ENCODE results near the gene USP48.

The USP48 gene

DNA sequence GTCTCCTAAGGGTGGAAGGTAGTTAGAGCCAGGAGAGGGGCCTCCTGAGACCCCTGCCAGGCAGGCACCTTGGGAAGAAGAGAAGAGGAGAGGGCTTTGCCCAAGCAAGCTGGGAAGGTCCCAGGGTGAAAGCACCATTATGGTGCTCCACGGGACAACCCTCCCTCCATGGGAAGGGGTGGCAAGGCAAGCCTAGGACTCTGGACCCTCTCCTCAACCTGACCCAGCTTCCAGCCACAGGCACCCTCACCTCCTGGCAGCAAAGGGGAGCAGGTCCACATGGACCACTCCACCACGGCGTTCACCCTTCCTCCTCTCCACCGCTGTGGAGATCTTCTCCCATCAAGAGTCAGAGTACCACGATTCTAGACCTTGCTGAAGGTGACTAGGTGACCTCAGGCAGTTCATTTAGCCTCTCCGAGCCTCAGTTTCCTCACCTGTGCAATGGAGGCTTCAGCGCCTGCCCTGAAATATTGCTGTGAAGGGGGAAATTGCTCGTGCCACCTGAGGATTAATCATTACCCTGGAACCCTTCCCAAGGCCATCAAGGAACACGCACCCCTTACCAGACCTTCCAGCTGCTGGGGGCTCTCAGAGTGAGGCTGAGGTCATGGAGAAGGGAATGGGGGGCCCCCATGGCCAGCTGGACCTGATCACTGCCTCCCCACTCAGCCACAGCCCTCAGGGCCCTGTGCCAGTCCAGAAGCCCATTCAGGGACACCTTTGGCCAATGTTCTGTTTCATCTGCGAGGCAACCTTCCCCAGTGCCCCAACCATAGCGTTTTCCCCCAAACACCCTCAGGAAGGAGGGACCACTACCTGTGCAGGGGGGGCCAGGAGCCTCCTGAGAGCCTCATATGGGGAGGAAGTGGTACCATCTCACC is 115.4 kb downstream of the USP48 start:
- DNase-seq (ENCODE audit: low read depth) = no peak

DNA sequence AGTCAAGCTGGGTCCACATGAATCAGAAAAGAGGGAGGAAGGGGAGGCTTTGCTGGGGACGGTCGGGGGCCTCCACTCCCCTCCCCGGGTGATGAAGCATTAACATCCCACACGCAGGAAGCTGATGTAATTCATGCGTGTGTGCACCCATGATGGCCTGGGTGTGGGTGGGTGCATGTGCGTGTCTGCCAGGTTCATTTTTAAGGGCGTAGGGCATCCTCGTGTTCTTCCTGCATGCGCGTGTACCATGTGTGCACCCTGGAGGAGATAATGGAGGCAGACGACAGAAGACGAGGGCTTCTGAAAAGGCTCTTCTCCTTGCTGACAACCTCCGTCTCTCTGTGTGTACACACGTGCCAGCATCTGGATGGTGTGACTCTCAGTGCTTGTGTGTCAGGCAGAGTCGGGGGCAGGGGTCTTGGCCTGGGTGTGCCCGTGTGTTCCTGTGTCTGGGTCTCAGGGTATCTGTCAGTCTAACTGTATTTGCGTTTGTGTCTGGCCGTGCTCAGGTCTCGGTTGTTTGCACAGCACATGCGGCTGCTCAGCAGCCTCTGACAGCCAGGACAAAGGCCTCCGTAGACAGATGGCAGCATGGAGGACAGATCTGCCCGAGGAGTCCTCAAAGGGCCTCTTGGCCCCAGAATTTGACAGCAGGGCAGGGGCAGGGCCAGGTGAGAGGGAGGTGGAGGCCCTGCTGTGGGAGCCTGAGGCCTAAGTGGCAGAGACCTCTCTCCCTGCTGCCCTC is 116.2 kb downstream of the USP48 start:
- no peak for DNase-seq (ENCODE audit: low read depth)

DNA sequence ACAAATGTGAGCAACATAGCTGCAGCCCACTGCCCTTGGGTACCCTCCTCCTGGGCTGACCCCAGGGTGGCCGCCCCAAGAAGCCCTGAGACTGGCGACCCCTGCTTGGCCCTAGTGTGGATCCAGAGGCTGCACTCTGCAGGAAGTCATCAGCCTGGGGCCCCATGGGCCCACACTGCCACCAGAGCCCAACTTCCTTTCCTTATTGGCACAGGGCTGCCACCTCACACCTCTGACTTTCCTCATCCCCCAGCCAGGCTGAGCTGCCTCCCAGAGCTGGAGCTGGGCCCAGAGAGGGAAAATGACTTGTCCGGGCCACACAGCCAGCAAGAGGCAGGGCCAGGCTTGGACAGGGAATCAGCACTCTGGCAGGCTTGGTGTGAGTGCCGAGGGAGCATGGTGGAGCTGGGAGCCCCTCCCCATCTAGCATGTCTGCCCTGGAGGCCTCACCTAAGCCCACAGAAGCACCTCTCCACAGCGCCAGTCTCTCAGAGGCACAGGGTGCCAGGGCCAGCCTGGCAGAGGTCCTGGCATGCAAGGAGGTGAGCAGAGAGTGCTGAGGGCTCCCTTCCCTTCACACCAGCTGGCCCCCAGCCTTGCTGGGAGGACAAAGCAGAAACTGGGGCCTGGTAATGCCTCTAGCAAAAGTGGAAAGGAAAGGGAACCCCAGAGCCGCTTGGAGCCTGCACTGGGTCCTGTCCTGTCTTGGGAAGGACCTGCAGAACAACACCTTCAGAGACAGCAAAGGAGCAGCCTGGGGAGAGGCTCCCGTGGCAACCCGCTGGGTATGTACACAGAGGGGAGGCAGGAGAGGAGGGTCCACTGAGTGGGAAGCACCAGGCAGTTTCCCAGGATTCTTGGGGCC is 117.0 kb downstream of the USP48 start:
- no peak for DNase-seq (ENCODE audit: low read depth)

DNA sequence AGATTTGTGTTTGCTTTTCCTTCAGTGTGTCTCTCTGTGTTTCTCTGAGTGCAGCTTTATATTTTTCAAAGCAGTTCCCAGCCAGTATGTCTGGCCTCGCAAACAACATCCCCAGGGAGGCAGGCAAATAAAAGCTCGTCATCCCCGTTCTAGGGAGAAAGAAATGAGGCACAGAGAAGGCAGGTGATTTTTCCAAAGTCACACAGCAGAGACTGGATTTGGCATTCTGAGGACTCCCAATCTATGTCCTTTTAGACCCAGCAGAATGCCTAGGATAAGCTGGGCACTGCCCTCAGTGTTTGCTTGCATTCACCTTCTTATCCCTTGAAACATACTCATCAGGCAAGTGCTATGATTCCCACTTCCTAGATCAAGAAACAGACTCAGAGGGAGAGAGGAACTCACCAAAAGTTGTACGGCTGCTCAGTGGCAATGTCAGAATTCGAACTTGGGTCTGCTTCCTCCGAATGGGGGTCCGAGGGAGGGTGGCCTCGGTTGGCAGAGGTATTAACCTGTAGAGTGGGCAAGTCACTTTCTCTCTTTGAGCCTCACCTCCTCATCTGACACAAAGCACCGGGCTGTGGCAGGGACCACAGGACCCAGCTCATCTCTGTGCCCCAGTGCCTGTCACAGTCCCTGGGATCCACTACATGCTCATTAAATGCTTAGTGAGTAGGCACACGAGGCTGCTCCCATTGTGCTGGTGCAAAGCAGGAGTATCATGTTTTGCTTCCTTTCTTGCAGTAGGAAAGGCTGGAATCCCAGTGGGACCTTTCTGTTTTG is 118.0 kb downstream of the USP48 start:
- DNase-seq (ENCODE audit: low read depth) = no peak

DNA sequence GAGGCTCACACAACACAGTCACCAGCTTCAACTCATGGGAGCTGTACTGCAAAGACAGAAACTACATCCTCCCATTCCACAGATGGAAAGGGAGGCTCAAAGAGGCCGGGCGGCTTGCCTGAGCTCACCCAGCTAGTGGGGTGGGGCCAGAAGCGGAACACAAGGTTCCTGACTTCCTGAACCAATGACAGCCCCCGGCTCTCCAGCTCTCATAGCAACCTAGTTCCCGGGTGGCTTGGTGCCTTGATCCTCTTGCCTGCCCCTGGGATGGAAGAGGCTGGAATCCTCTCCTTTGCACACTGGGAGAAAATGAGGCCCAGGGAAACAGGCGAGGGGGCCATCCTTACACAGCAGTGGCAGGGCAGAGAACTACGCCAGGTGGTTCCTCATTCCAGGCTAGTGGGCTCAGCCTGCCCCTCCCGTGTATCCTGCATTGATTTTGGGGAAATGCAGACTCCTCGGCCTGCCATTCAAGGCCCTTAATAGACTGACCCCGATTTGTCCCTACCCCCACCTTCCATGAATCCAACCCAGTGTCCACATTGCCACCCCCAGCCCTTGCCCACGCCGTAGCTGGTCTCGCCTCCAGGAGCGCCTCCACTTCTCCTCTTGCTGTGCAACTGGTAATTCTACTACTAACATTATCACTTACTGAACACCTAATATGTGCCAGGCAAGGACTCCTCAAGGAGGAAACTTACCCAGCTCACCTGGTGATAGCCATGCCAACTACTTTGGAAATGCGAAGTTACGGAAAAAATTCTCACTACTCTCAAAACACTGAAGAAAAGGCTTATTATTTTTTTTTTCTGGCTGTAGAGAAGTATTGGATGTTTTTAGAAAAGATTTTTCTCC is 118.8 kb downstream of the USP48 start:
- DNase-seq (ENCODE audit: low read depth) = no peak

DNA sequence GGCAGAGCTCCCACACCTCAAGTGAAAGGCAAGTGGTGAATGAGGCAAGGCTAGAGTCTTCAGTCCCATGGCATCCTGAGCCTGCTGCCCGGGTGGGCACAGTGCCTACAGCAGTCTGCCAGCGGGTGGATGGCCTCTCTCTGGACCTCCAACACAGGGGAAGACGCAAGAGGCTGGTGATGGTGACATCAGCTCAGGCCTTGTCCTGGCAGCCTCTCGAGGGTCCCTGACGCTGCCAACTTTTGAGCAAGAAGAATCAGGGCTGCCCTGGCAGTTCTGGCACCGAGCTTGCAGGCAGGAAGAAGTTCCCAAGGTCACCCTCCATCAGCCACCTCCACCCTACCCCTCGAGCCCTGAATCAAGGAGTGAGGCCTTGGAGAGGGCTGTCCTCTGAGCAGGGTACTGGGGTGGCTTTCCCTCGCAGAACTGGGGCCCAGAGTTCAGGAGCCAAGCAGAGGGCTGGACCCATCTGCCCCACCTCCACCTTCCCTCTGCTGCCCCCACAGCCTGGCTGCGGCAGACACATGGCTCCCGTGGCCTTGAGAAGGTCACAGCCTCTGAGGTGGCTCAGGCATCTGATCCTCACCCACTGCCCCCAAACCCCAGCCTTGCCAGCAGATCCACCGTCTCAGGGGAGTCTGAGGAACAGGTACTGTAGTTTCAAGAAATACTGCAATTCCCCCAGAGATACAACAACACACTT is 119.5 kb downstream of the USP48 start:
- no peak for DNase-seq (ENCODE audit: low read depth)

DNA sequence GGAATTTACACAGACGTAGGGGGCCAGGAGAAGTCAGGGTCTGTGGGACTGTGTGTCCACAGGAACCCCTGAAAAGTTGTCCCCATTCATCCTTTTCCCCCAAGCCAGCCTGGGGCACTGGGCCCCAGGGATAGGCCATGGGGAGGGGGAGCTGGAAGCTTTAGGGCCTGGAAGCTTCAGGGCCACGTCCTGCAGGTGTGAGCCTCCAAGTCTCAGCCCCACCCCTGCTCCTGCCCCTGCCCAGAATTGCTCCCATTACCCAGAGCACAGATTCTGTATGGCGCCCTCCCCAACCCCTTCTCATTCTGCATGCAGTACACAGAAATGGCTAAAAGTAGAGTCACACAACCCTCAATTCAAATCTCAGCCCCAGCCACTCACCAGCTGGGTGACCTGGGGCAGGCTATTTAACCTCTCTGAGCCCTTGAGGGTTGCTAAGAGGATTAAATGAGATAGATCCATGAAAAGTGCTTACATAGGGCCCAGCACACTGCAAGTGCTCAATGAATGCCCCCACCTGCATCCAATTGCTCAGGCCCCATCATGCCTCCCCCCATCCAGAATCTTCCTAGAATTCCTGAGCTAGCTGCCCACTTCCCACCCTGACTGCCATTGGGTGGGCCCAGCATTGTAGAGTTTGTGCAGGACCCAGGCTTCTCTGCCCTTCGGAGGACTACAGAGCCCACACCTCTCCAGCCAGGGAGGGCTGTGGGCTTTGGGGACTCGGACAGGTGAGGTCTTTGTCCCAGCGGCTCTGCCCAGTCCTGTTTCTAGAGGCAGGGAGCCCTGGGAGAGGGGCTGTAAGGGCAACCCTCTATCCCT is 120.3 kb downstream of the USP48 start:
- no peak for DNase-seq (ENCODE audit: low read depth)

DNA sequence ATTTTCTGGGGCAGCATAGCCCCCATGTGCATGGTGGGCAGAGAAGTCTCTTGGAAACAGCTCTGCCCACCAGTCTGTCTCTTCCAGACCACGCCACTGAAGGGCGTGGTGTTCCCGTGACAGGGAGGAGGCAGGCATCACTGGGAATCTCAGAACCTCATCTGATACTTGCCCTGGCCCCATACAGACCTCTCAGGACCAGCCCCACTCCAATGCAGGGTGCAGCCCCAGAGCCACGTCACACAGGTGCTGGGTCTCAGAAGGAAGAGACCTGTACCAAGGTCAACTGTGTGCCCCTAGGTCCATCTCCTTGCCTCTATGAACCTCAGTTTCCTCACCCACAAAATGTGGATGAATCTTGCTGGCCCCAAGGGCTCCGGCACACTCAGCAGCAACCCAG is 121.1 kb downstream of the USP48 start:
- DNase-seq (ENCODE audit: low read depth) = no peak

DNA sequence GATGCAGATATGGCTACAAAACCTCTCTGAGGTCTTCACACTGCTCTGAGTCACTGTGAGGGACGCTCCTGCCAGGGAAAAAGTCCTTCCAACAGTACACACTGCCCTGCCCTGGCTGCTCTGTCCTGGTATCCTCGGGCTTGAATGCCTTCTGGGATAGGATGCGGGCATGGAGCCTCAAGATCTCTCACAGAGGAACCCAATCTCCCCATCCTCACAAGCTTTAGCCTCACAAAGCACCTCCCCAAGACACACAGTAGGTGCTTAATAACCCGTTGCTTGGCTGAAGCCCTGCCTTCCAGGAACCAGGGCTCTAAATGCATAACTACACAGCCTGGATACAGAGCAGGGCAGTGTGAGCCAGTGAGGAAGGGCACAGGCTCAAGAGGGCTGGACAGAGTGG is 123.0 kb downstream of the USP48 start:
- DNase-seq (ENCODE audit: low read depth) = no peak

DNA sequence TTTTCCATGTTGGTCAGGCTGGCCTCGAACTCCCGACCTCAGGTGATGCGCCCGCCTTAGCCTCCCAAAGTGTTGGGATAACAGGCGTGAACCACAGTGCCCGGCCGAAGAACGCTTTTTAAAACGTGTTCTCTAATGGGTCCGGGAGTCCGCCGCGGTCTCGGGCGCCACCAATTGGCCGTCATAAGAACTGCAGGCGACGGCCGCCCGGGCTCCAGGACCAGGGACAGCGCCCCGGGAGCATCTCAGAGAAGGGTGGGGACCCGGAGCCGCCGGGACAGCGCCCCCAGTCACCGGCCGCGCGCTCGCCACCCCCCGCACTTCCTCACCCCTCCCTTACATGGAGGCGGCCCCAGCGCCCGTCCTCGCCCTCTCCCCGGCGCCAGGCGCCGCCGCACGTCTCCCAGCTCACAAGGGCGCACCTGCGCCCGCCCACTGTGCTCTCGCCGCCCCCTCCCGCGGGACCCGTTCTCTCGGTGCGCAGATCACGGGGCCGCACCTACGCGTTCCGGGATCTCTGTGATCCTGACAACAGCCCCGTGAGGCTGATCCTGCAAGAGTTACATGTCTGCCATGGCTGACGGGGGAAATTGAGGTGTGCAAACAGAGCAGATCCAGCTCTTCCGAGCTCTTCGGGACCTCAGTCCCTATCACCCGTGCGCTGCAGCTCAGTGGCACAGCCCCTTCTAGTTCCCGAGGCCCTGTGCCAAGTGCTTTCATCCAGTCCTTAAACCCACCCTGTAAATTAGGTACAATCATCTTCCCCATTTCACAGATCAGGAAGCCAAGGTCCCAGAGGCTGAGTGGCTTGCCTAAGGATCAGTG is 123.6 kb downstream of the USP48 start:
- peak; percentile 78 for DNase-seq (ENCODE audit: low read depth)

DNA sequence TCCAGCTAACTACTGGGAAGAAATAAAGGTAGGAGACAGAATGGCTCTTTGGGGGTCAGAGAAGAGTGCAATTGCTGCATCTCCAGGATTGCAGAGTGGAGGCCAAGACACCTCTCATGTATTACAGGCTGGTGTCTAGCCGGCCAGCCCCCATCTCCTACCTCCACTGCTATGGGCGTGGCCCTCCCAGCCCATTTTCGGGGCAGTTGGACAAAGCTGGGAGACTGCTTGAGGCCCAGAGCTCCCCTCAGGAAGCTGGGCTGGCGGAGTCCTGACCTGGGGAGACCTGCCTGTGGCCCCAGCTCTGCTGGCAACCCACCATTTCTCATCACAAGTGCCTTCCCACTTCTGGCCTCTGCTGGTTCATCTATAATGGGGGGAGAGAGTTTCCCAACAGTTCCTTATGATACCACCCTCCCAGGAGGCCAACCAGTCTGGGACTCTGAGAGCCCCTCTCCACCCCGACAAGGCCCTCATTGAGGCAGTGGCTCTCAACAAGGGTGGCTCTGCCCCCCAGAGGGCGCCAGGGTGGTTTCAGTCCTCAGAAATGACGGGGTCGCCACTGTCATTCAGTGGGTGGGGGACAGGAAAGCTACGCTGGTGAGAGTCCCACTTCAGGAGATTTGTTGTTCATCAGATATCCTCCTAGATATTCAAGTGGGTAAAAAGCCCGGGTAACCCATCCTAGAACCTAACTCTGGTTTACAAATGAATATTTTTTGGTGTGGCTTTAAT is 125.3 kb downstream of the USP48 start:
- DNase-seq (ENCODE audit: low read depth) = no peak

DNA sequence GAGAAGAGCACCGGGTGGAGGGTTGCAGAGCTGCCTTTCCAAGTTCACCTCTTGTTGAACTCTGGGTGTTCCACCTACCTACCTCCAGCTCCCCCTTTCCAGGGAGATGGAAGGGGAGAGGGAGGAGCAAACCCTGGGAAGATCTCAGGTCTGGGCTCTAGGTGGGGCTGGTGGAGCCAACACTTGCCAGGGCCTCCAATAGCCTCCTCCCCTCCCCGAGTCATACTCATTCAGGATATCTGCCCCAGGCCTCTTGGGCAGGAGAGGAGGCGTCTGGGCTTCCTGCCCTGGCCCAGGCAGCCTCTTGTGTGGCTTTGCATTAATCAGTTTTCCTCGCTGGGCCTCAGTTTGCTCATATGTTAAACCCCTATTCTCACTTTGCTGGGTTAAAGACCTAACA is 127.2 kb downstream of the USP48 start:
- DNase-seq (ENCODE audit: low read depth) = no peak

DNA sequence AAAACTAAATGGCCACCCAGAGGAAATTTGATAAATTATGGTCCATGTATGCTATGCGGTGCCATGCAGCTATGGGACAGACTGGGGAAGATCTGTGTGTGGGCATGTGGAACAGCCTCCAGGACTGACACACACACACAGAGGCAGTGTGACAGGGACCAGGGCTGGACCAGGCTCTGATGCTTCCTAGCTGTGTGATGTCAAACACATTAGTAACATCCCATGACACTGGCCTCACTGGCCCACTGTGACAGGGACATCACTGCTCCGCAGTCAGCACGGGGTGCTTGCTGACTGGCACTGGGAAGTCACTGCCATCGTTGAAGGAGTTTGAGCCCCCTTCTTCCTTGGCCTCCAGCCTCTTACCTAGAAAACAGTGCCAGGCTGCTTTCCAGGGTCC is 127.7 kb downstream of the USP48 start:
- DNase-seq (ENCODE audit: low read depth) = no peak

DNA sequence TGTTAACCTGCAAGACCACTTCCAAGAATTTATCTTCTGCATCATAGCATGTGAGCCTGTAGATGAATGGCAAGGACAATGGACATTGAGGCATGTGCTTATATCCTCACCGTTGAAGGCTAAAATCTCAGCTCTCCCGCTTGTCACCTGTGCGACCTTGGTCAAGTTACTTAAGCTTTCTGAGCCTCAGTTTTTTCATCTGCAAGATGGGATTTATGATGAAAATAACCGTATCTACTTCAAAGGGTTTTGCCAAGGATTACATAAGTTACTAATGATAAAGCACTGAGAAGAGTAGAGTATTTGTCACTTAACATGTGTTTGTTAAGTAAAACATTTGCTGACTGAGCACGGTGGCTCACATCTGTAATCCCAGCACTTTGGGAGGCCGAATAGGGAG is 128.7 kb downstream of the USP48 start:
- DNase-seq (ENCODE audit: low read depth) = no peak

DNA sequence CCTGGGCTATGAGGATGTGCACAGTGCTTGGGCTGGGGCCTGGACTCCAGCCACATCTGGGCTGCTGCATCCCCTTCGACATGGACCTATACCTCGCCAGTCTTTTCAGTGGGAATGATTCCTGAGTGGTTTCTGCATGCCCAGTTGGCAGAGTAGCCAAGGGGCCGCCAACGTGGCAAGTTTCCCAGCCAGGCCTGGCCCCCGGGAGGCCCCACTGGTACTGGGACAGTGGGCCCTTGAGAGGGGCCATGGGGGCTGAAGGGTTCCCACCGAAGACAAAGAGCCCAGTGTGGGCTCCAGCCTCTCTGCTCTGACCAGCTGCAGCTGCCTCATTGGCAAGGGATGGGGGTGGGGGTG is 129.2 kb downstream of the USP48 start:
- no peak for DNase-seq (ENCODE audit: low read depth)

DNA sequence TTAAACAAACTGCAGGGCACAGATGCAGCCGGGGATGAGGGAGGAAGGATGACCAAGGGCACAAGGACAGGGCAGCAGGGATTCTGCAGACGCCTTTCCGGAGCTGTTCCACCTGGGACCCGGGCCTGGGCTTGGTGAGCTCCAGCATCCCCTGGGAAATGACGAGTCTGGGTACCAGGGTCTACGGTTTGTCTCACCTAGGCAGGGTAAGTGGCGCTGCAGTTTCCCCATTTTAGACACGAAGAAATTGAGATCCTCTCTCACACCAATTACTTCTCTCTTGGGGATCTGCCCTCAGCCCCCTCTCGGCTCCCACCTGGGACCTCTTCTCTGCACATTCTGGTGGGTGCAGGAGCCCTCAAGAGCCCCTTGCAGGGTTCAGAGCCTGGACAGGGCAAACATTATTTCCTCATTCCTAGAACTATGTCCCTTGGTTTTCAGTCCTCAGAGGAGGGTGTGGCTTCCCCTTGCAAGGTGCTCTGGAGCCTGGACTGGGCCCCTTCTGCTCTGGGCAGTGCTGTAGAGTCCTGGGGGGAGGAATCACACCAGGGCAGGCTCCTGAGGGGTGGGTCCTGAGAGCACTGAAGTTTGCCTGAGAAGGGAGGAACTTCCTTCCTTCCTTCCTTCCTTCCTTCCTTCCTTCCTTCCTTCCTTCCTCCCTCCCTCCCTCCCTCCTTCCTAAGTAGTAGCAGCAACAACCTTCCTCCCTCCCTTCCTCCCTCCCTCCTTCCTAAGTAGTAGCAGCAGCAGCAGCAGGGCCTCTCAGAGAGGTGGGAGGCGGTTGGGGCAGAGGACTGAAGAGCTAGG is 129.8 kb downstream of the USP48 start:
- no peak for DNase-seq (ENCODE audit: low read depth)

Measured in activated T-cell treated with anti-CD3 and anti-CD28 coated beads for 48 hours (primary cell).